ENCODE results near the gene TRMT5. TPM values are rescaled to one million over a fixed set of nuclear protein-coding genes. Genes with fewer than 3 reads are reported as not detected.

Gene TRMT5
- total and polyA plus RNA-seq, 4 donors = 11.4 to 21.6 (median 19.6) TPM

DNA sequence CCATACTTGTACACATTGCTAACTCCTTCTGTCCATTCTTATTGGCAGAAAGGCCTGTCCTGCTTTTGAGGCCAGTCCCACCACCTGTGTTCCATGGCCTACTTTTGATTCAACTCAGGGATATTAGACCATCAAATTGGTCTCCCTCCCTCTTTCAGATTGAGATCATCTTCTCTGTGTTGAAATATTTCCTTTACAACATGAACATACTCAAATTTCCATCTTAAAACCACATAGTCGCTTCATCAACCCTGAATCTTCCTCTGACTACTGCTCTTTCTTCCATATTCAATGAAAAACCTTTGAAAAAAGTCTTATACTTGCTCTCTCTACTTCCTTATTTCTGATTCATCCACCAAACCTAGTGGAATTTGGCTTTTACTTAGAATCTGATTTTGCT, 34.9 kb downstream of the TRMT5 start:
- no peak overlapping the region for H3K27ac ChIP-seq (ENCODE audit: low read depth, low read length)
- no peak overlapping the region for H3K4me3 ChIP-seq (ENCODE audit: low read depth, low read length)
- no peaks in the 10 kb centered on the region for H3K36me3 ChIP-seq (ENCODE audit: control insufficient read depth, insufficient read depth, low read length)
- DNase-seq (ENCODE audit: low read depth in 4 of 6, low spot score in 6 of 6) = no peak
- H3K27me3 ChIP-seq (ENCODE audit: control insufficient read depth, insufficient read depth, low read length) = no peaks in the 10 kb centered on the region
- 100% methylated on average over 1 of the region's 1 CpG for WGBS (ENCODE audit: insufficient coverage)
- no peaks in the 10 kb centered on the region for H3K4me1 ChIP-seq (ENCODE audit: control insufficient read depth, insufficient read depth, low read length)
- no peaks in the 10 kb centered on the region for H3K9me3 ChIP-seq (ENCODE audit: control insufficient read depth, insufficient read depth, low read length)

DNA sequence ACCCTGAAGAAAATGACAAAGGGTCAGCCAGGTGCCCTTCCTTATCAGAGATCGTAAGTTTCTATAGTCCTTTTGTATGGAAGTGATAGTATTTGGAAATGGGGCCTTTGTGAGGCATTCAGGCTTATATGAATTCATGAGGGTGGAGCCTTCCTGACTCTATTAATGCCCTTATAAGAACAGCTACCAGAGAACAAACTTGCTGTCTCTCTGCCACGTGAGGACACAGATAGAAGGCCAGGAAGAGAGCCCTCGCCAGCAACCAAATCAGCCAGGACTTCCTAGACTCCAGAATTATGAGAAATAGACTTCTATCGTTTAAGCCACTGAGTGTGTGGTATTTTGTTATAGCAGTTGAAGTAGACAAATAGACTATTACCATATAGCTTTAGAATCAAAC, 36.7 kb downstream of the TRMT5 start:
- Histone ChIP-seq H3K36me3 (ENCODE audit: control insufficient read depth, insufficient read depth, low read length) (no peaks in the 10 kb centered on the region), H3K4me3 (ENCODE audit: low read depth, low read length) (no peak overlapping the region), H3K4me1 (ENCODE audit: control insufficient read depth, insufficient read depth, low read length) (no peaks in the 10 kb centered on the region), H3K9me3 (ENCODE audit: control insufficient read depth, insufficient read depth, low read length) (no peaks in the 10 kb centered on the region), H3K27ac (ENCODE audit: low read depth, low read length) (no peak overlapping the region), H3K27me3 (ENCODE audit: control insufficient read depth, insufficient read depth, low read length) (no peaks in the 10 kb centered on the region)
- 43% methylated on average over 1 of the region's 4 CpGs for WGBS (ENCODE audit: insufficient coverage)
- DNase-seq (ENCODE audit: low read depth in 4 of 6, low spot score in 6 of 6) = no peak

DNA sequence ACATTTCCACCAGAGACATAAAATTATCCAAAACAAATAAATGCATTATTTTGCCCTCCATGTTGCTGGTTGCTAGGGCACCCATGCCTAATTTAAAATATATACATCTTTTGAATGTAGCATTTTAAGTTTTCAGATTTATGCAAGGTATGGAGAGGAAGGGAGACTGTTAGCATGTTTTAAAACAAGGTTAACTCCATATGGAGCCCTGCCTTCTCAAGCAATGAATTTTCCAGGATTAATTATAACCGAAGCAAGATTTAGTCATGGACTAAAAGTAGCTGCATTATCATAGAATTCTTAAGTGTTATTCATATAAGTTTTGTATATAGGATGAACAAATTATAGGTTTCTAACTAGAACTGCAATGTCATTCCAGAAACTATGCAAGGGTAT, 37.2 kb downstream of the TRMT5 start:
- Histone ChIP-seq H3K36me3 (ENCODE audit: control insufficient read depth, insufficient read depth, low read length) (no peaks in the 10 kb centered on the region), H3K4me1 (ENCODE audit: control insufficient read depth, insufficient read depth, low read length) (no peaks in the 10 kb centered on the region), H3K27ac (ENCODE audit: low read depth, low read length) (no peak overlapping the region), H3K9me3 (ENCODE audit: control insufficient read depth, insufficient read depth, low read length) (no peaks in the 10 kb centered on the region), H3K4me3 (ENCODE audit: low read depth, low read length) (no peak overlapping the region), H3K27me3 (ENCODE audit: control insufficient read depth, insufficient read depth, low read length) (no peaks in the 10 kb centered on the region)
- WGBS (ENCODE audit: insufficient coverage) = no CpG with 5 or more reads among the region's 1 CpG
- DNase-seq (ENCODE audit: low read depth in 4 of 6, low spot score in 6 of 6) = no peak

DNA sequence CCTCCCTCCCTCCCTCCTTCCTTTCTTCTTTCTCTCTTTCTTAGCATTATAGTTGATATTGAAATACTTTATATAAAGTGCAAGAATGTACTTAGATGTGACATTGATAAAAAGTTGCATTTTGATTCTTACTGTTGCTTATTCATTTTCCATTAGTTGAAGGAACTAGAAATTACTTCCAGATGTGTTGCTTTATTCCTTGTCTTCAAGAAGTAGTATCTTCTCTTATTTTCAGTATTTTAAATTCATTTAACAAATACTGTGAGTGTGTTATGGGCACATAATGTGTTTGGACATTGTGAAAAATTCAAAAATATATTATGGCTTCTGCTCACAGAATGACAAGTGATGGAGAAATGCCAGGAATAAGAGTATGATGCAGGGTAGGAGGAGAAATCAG, 45.6 kb downstream of the TRMT5 start:
- Histone ChIP-seq H3K9me3 (ENCODE audit: control insufficient read depth, insufficient read depth, low read length) (no peaks in the 10 kb centered on the region), H3K36me3 (ENCODE audit: control insufficient read depth, insufficient read depth, low read length) (no peaks in the 10 kb centered on the region), H3K27ac (ENCODE audit: low read depth, low read length) (no peak overlapping the region), H3K4me3 (ENCODE audit: low read depth, low read length) (no peak overlapping the region), H3K27me3 (ENCODE audit: control insufficient read depth, insufficient read depth, low read length) (no peaks in the 10 kb centered on the region), H3K4me1 (ENCODE audit: control insufficient read depth, insufficient read depth, low read length) (no peaks in the 10 kb centered on the region)
- DNase-seq (ENCODE audit: low read depth in 4 of 6, low spot score in 6 of 6) = no peak

DNA sequence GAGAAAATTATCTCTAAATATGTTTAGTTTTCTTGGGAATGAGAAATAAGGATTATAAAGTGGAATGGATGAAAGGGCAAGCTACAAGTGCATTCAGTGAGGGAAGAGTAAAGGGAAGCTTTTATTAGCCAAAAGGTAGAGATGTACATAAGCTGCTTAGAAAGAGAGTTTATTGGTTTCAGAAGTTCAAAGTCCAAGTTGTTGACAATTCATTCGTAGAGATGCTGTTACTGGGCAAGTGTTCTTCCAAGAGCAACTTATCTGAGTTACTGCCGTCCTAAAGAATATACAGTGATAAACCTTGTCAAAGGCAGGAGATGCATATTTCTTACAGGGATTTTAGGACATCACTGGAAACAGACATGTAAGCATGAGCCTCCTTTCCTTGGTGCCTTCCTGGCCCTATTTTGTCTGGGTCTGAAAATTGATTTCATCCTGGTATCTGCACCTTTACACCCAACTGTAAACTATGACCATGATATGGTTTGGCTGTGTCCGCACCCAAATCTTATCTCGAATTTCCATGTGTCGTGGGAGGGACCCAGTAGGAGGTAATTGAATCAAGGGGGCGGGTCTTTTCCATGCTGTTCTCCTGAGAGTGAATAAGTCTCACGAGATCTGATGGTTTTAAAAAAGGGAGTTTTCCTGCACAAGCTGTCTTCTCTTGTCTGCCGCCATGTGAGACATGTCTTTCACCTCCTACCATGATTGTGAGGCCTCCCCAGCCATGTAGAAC, 46.8 kb downstream of the TRMT5 start:
- whole genome bisulfite sequencing (ENCODE audit: insufficient coverage) = 83% methylated on average over 2 of the region's 8 CpGs
- H3K4me1 ChIP-seq (ENCODE audit: control insufficient read depth, insufficient read depth, low read length) = no peaks in the 10 kb centered on the region
- no peaks in the 10 kb centered on the region for H3K9me3 ChIP-seq (ENCODE audit: control insufficient read depth, insufficient read depth, low read length)
- H3K36me3 ChIP-seq (ENCODE audit: control insufficient read depth, insufficient read depth, low read length) = no peaks in the 10 kb centered on the region
- no peak overlapping the region for H3K4me3 ChIP-seq (ENCODE audit: low read depth, low read length)
- no peaks in the 10 kb centered on the region for H3K27me3 ChIP-seq (ENCODE audit: control insufficient read depth, insufficient read depth, low read length)
- DNase-seq (ENCODE audit: low read depth in 4 of 6, low spot score in 6 of 6) = no peak
- no peak overlapping the region for H3K27ac ChIP-seq (ENCODE audit: low read depth, low read length)

DNA sequence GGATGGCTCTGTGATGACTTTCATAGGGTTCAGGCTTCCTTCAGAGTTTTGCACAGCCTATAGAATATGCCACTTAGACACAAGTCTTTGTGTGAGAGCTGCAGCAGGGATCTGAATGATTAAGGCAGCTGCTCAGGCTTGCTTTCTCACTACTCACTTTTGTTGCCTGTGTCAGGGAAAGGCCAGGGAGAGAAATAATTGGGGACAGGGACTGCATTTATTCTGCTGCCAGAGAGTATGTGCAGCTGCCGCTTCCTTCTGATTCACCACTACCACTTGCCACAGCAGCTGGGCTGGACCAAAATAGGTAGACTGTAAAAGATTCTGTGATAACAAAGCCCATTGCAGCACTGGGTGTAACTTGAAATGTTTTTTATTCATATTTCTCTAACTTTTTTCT, 49.7 kb downstream of the TRMT5 start:
- no peaks in the 10 kb centered on the region for H3K27me3 ChIP-seq (ENCODE audit: control insufficient read depth, insufficient read depth, low read length)
- no peak overlapping the region for H3K4me3 ChIP-seq (ENCODE audit: low read depth, low read length)
- no peaks in the 10 kb centered on the region for H3K9me3 ChIP-seq (ENCODE audit: control insufficient read depth, insufficient read depth, low read length)
- H3K4me1 ChIP-seq (ENCODE audit: control insufficient read depth, insufficient read depth, low read length) = no peaks in the 10 kb centered on the region
- peak in 4 of 6 donors; percentile 24 to 78 (median 50) for DNase-seq (ENCODE audit: low read depth in 4 of 6, low spot score in 6 of 6)
- WGBS (ENCODE audit: insufficient coverage) = no CpG with 5 or more reads among the region's 1 CpG
- no peaks in the 10 kb centered on the region for H3K36me3 ChIP-seq (ENCODE audit: control insufficient read depth, insufficient read depth, low read length)
- no peak overlapping the region for H3K27ac ChIP-seq (ENCODE audit: low read depth, low read length)

DNA sequence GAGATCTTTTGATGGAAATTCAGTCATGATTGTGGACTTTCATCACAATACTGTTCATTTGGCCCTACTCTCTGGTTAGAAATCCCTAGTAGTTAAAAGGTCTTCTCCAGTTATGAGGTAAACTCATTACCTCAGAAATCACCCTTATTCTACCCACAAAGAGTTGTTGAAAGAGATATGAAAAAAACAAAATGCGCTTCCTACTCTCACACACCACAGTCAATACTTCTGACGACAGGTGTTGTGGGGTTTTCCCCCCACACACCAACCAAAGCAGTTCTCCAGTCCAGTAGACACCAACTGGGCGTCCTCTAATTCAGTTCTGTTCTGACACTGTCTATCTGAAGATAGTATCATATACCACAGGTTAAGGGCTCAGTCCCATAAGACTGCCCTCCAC, 54.9 kb downstream of the TRMT5 start:
- Histone ChIP-seq H3K36me3 (ENCODE audit: control insufficient read depth, insufficient read depth, low read length) (no peaks in the 10 kb centered on the region), H3K4me3 (ENCODE audit: low read depth, low read length) (no peak overlapping the region), H3K27ac (ENCODE audit: low read depth, low read length) (no peak overlapping the region), H3K4me1 (ENCODE audit: control insufficient read depth, insufficient read depth, low read length) (no peaks in the 10 kb centered on the region), H3K9me3 (ENCODE audit: control insufficient read depth, insufficient read depth, low read length) (no peaks in the 10 kb centered on the region), H3K27me3 (ENCODE audit: control insufficient read depth, insufficient read depth, low read length) (no peaks in the 10 kb centered on the region)
- WGBS (ENCODE audit: insufficient coverage) = 100% methylated on average over 2 of the region's 3 CpGs
- no peak for DNase-seq (ENCODE audit: low read depth in 4 of 6, low spot score in 6 of 6)

DNA sequence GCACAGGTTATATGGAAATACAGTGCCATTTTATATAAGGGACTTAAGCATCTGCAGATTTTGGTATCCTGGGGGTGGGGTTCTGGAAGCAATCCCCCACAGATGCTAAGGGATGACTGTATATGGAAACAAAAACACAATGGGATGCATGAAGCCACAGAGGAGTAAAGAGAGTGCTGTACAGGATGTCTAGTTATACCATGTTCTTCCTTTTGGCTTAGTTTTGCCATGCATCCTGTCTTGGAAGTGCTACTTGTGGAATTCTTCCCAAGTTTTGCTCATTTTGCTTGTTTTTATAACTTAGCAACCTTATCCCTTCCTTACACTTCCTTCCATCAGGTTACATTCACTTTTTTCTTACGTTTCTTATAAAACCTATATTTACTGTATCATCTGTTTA, 55.6 kb downstream of the TRMT5 start:
- no CpG with 5 or more reads among the region's 1 CpG for WGBS (ENCODE audit: insufficient coverage)
- no peaks in the 10 kb centered on the region for H3K27me3 ChIP-seq (ENCODE audit: control insufficient read depth, insufficient read depth, low read length)
- DNase-seq (ENCODE audit: low read depth in 4 of 6, low spot score in 6 of 6) = no peak
- H3K9me3 ChIP-seq (ENCODE audit: control insufficient read depth, insufficient read depth, low read length) = no peaks in the 10 kb centered on the region
- H3K36me3 ChIP-seq (ENCODE audit: control insufficient read depth, insufficient read depth, low read length) = no peaks in the 10 kb centered on the region
- H3K27ac ChIP-seq (ENCODE audit: low read depth, low read length) = no peak overlapping the region
- H3K4me1 ChIP-seq (ENCODE audit: control insufficient read depth, insufficient read depth, low read length) = no peaks in the 10 kb centered on the region
- no peak overlapping the region for H3K4me3 ChIP-seq (ENCODE audit: low read depth, low read length)

DNA sequence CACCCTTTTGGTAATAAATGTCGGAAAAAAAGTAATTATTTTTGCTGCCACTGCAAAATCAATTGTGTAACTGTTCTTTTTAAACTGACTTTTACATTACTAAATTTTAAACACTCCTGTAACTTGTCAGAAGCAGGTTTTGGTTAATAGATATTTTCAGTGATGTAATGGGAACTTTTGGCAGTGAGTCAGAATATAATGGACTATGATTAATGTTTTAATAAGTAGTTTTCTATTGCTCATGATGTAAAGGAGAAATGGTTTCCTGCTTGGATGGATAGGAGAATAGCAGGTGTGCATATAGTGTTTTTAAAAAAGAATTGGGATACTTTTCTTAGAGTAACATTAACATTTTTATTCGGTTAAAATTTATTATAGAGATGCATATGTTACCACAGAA, 58.8 kb downstream of the TRMT5 start:
- H3K9me3 ChIP-seq (ENCODE audit: control insufficient read depth, insufficient read depth, low read length) = no peaks in the 10 kb centered on the region
- no peaks in the 10 kb centered on the region for H3K4me1 ChIP-seq (ENCODE audit: control insufficient read depth, insufficient read depth, low read length)
- DNase-seq (ENCODE audit: low read depth in 4 of 6, low spot score in 6 of 6) = peak in 1 of 6 donors; percentile 22
- no peak overlapping the region for H3K27ac ChIP-seq (ENCODE audit: low read depth, low read length)
- no peak overlapping the region for H3K4me3 ChIP-seq (ENCODE audit: low read depth, low read length)
- WGBS (ENCODE audit: insufficient coverage) = no CpG with 5 or more reads among the region's 2 CpGs
- H3K27me3 ChIP-seq (ENCODE audit: control insufficient read depth, insufficient read depth, low read length) = no peaks in the 10 kb centered on the region
- H3K36me3 ChIP-seq (ENCODE audit: control insufficient read depth, insufficient read depth, low read length) = peaks cover 2% of the 10 kb centered on the region
